Astrocyte (in vitro differentiated cells and primary cell): ENCODE data around the gene ZDHHC11.

ENCODE experiments used
- EZH2 ChIP-seq: IDR thresholded peaks from 2 replicates; pipeline ENCODE4 v1.6.1; 2012; ENCODE audit warnings: mild to moderate bottlenecking, low read length, inconsistent platforms; ENCODE audit not compliant: insufficient read depth
- TF ChIP-seq, protein P1 (sequence below): IDR thresholded peaks from 2 replicates; pipeline ENCODE4 v1.5.1; 2011; ENCODE audit warnings: low read depth, mild to moderate bottlenecking, inconsistent platforms, low read length, moderate library complexity; ENCODE audit not compliant: insufficient read depth

DNA sequence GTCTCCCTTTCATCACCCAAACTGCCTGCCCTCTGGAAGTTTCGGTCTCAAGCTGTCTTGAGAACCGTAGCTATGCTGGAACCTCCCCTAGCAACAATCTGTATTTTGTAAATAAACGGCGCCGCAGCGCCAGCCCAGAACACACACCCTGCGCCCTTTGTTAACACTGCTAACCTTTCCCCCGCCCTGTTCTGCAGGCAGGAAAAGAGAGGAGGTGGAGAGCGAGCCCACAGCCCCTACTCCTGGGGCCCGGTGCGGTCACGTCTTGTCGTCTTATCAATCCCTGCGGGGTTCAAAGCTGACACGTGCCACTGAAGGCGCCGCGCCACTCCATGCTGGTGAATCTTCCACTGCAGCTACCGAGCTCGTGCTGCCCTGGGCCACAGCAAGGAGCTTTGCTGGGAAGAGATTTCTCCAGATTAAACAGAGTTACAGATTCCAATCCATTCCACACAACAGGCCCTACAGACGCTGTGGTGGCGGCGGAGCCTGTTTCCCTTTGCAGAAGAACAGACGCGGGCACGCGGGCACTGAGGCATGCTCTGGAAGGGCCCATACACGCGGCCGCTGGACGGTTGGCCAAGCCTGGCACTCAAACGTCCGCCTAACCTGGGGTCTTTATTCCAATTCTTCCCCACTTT is 91.6 kb downstream of the ZDHHC11 start:
- TF ChIP-seq, protein P1, sequence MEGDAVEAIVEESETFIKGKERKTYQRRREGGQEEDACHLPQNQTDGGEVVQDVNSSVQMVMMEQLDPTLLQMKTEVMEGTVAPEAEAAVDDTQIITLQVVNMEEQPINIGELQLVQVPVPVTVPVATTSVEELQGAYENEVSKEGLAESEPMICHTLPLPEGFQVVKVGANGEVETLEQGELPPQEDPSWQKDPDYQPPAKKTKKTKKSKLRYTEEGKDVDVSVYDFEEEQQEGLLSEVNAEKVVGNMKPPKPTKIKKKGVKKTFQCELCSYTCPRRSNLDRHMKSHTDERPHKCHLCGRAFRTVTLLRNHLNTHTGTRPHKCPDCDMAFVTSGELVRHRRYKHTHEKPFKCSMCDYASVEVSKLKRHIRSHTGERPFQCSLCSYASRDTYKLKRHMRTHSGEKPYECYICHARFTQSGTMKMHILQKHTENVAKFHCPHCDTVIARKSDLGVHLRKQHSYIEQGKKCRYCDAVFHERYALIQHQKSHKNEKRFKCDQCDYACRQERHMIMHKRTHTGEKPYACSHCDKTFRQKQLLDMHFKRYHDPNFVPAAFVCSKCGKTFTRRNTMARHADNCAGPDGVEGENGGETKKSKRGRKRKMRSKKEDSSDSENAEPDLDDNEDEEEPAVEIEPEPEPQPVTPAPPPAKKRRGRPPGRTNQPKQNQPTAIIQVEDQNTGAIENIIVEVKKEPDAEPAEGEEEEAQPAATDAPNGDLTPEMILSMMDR: no peak
- TF ChIP-seq EZH2: no peak
